OCI-LY7 (cell line): ENCODE results near the gene TMEM44. TPM values are rescaled to one million over a fixed set of nuclear protein-coding genes. Genes with fewer than 3 reads are reported as not detected.

Source experiments
- BruUV-seq: library from RNA; stranded (reverse); fragments of 400-500 nt; replicated peaks from 2 replicates; lab custom pipeline; 2021; lab: Mats Ljungman, UMichigan
- CTCF ChIA-PET: fragments of 300-600 bp; sonication (Branson Sonifier 250); formaldehyde crosslinking; loops from one replicate; lab custom pipeline; 2022; ENCODE audit warnings: antibody characterized with exemption; ENCODE audit not compliant: unreplicated experiment; lab: Charles Lee
- POLR2A ChIA-PET: fragments of 300-600 bp; sonication (Branson Sonifier 250); formaldehyde crosslinking; loops from one replicate; lab custom pipeline; 2022; ENCODE audit warnings: antibody characterized with exemption; lab: Charles Lee
- DNase-seq: peaks from one replicate; pipeline ENCODE4 v3.0.0-alpha.2; 2015; ENCODE audit warnings: low spot score
- H2AFZ ChIP-seq: fragments of 200-600 bp; sonication (generic), shearing (Covaris generic); 2 replicates; pipeline ENCODE4 v1.6.1; 2014; ENCODE audit warnings: mild to moderate bottlenecking, antibody characterized with exemption, low read length, moderate library complexity
- H3K27ac ChIP-seq: fragments of 200-600 bp; sonication (generic); 2 replicates; pipeline ENCODE4 v1.5.1; 2014; ENCODE audit warnings: mixed run types, low read depth, mild to moderate bottlenecking, moderate library complexity, low read length, inconsistent platforms; ENCODE audit not compliant: poor library complexity, severe bottlenecking
- H3K36me3 ChIP-seq: fragments of 200-600 bp; sonication (generic); 2 replicates; pipeline ENCODE4 v1.6.1; 2014; ENCODE audit warnings: mild to moderate bottlenecking, antibody characterized with exemption, low read length, moderate library complexity, mixed read lengths; ENCODE audit not compliant: insufficient read depth
- H3K4me1 ChIP-seq: fragments of 200-600 bp; sonication (generic); 2 replicates; pipeline ENCODE4 v1.5.1; 2014; ENCODE audit warnings: mild to moderate bottlenecking, low read length; ENCODE audit not compliant: insufficient read depth, poor library complexity, severe bottlenecking
- H3K4me2 ChIP-seq: fragments of 200-600 bp; sonication (generic); 2 replicates; pipeline ENCODE4 v1.6.1; 2014; ENCODE audit warnings: mild to moderate bottlenecking, low read length
- H3K4me3 ChIP-seq: fragments of 200-600 bp; sonication (generic); 2 replicates; pipeline ENCODE4 v1.5.1; 2014; ENCODE audit warnings: mild to moderate bottlenecking, low read depth, low read length; ENCODE audit not compliant: poor library complexity, severe bottlenecking
- H3K79me2 ChIP-seq: fragments of 200-600 bp; sonication (generic); 2 replicates; pipeline ENCODE4 v1.6.1; 2016; ENCODE audit warnings: low read depth, mild to moderate bottlenecking, low read length, moderate library complexity, mixed read lengths; ENCODE audit not compliant: insufficient read depth
- H3K9me2 ChIP-seq: fragments of 200-600 bp; sonication (generic); 2 replicates; pipeline ENCODE4 v1.6.1; 2016; ENCODE audit warnings: mild to moderate bottlenecking, low read length, mixed read lengths; ENCODE audit not compliant: insufficient read depth
- H3K9me3 ChIP-seq: fragments of 200-600 bp; sonication (generic); 2 replicates; pipeline ENCODE4 v1.6.1; 2014; ENCODE audit warnings: mild to moderate bottlenecking, mixed run types, low read length, mixed read lengths
- H4K20me1 ChIP-seq: fragments of 200-600 bp; sonication (generic); 2 replicates; pipeline ENCODE4 v1.6.1; 2014; ENCODE audit warnings: mild to moderate bottlenecking, antibody characterized with exemption, low read length, moderate library complexity, mixed read lengths; ENCODE audit not compliant: insufficient read depth
- CTCF ChIP-seq: fragments of 200-600 bp; sonication (generic); conservative IDR thresholded peaks from 2 replicates; pipeline ENCODE4 v1.5.1; 2014; ENCODE audit warnings: mild to moderate bottlenecking, antibody characterized with exemption, low read length, moderate library complexity, mixed read lengths
- EZH2phosphoT487 ChIP-seq: fragments of 200-600 bp; sonication (generic); IDR thresholded peaks from 2 replicates; pipeline ENCODE4 v1.6.1; 2018; ENCODE audit warnings: low read depth, borderline replicate concordance, mild to moderate bottlenecking, mixed run types, antibody characterized with exemption, low read length, moderate library complexity, mixed read lengths
- intact Hi-C: fragments of 100-400 bp; cut with micrococcal nuclease; formaldehyde crosslinking; loops from one replicate; pipeline ENCODE4 v1.10.0; 2022; ENCODE audit not compliant: unreplicated experiment
- total RNA-seq, 2 experiments: library from RNA; depleted of rRNA in 1 of 2; stranded (reverse); fragments of >200 nt in 1 of 2; shearing (Covaris generic) in 1 of 2; gene quantifications; 2 replicates each; pipeline ENCODE4 v1.2.3, GENCODE V29; 2014 to 2022

Gene TMEM44
- total RNA-seq, 2 experiments from 2014 or later: 8.8 to 22.9 TPM

- Histone ChIP-seq H2AFZ (no peak overlapping the region), H3K36me3 (no peaks in the 10 kb centered on the region), H4K20me1 (no peaks in the 10 kb centered on the region), H3K9me2 (no peaks in the 10 kb centered on the region), H3K9me3 (no peaks in the 10 kb centered on the region), H3K4me2 (peak overlapping the region; percentile 16; the same call in 1 of the 2 replicates), H3K4me1 (peaks cover 12% of the 10 kb centered on the region), H3K79me2 (no peaks in the 10 kb centered on the region), H3K4me3 (no peak overlapping the region), H3K27ac (no peak overlapping the region)
- DNase-seq: peak; percentile 20
- ChIA-PET POLR2A (no interaction called here), CTCF (no interaction called here)
- intact Hi-C loops: loop anchor here (5.0 kb wide), 1 partner anchor 261 kb away; no protein-coding TSS in a partner anchor
- BruUV-seq: no TSS peak
- TF ChIP-seq CTCF (no peak), EZH2phosphoT487 (no peak)
Measured at GRCh38 chr3:194592798-194593752, 40.1 kb downstream of the TMEM44 start.

GRCh38 chr3:194588741-194589140 lies 44.5 kb downstream of the TMEM44 start:
- Histone ChIP-seq H3K4me1 (peaks cover 14% of the 10 kb centered on the region), H3K9me2 (no peaks in the 10 kb centered on the region), H3K4me2 (no peak overlapping the region), H3K27ac (no peak overlapping the region), H3K36me3 (no peaks in the 10 kb centered on the region), H3K4me3 (no peak overlapping the region), H3K9me3 (no peaks in the 10 kb centered on the region), H2AFZ (no peak overlapping the region), H3K79me2 (peaks cover 10% of the 10 kb centered on the region; the same call in 1 of the 2 replicates), H4K20me1 (no peaks in the 10 kb centered on the region)
- CTCF ChIA-PET: interaction anchor here (1.1 kb wide), 1 partner anchor 48 kb away, joined by 3 read pairs; no protein-coding TSS in a partner anchor
- no peak for DNase-seq
- intact Hi-C loops: no loop called here
- POLR2A ChIA-PET: interaction anchor here (0.7 kb wide), 1 partner anchor 125 kb away, joined by 3 read pairs; no protein-coding TSS in a partner anchor
- BruUV-seq: no TSS peak
- TF ChIP-seq CTCF: no peak
- TF ChIP-seq EZH2phosphoT487: no peak
